Liver (tissue), 9 donors: ENCODE data around the gene TRAFD1. TPM values are rescaled to one million over a fixed set of nuclear protein-coding genes. Genes with fewer than 3 reads are reported as not detected.

Experiments
- DNase-seq: peaks from one replicate; pipeline ENCODE4 v3.0.0-alpha.2; 2017; ENCODE audit warnings: low spot score
- H3K27ac ChIP-seq, 2 donors: one replicate each; pipeline ENCODE4 v1.7.0; 2013; ENCODE audit warnings: inconsistent platforms in 2 of 2, low read length in 2 of 2, control low read depth in 1 of 2, low read depth in 1 of 2, mild to moderate bottlenecking in 1 of 2
- H3K27me3 ChIP-seq, 4 donors: one replicate each; pipeline versions ENCODE4 v1.6.1 to v1.7.0; 2013; ENCODE audit warnings: low read length in 3 of 4, inconsistent platforms in 1 of 4, mild to moderate bottlenecking in 1 of 4, moderate library complexity in 1 of 4; ENCODE audit not compliant: control insufficient read depth in 4 of 4, insufficient read depth in 4 of 4
- H3K36me3 ChIP-seq, 4 donors: one replicate each; pipeline versions ENCODE4 v1.6.1 to v1.7.0; 2013; ENCODE audit warnings: low read length in 3 of 4, mild to moderate bottlenecking in 3 of 4, low read depth in 1 of 4, moderate library complexity in 1 of 4; ENCODE audit not compliant: control insufficient read depth in 4 of 4, insufficient read depth in 3 of 4
- H3K4me1 ChIP-seq, 4 donors: one replicate each; pipeline versions ENCODE4 v1.6.1 to v1.7.0; 2013; ENCODE audit warnings: low read length in 3 of 4, mild to moderate bottlenecking in 3 of 4, moderate library complexity in 1 of 4; ENCODE audit not compliant: control insufficient read depth in 4 of 4, insufficient read depth in 4 of 4
- H3K4me3 ChIP-seq, 3 donors: one replicate each; pipeline versions ENCODE4 v1.6.1 to v1.7.0; 2013; ENCODE audit warnings: low read length in 3 of 3, control low read depth in 1 of 3, low read depth in 1 of 3, mild to moderate bottlenecking in 1 of 3
- H3K9ac ChIP-seq, 2 donors: one replicate each; pipeline ENCODE4 v1.7.0; 2013; ENCODE audit warnings: low read length in 2 of 2, mild to moderate bottlenecking in 2 of 2, moderate library complexity in 2 of 2, control low read depth in 1 of 2, low read depth in 1 of 2
- H3K9me3 ChIP-seq, 4 donors: one replicate each; pipeline versions ENCODE4 v1.6.1 to v1.7.0; 2013; ENCODE audit warnings: low read length in 3 of 4; ENCODE audit not compliant: control insufficient read depth in 4 of 4
- ATF3 ChIP-seq: IDR thresholded peaks from 2 replicates; pipeline ENCODE4 v1.6.1; 2016; ENCODE audit warnings: antibody characterized with exemption
- EGR1 ChIP-seq, 2 donors: IDR thresholded peaks; 2 replicates each; pipeline ENCODE4 v1.6.1; 2016 to 2018; ENCODE audit warnings: antibody characterized with exemption in 2 of 2, low read depth in 2 of 2
- FOXA1 ChIP-seq: IDR thresholded peaks from 2 replicates; pipeline ENCODE4 v1.6.1; 2016; ENCODE audit warnings: antibody characterized with exemption
- FOXA2 ChIP-seq: IDR thresholded peaks from 2 replicates; pipeline ENCODE4 v1.6.1; 2016; ENCODE audit warnings: antibody characterized with exemption
- GABPA ChIP-seq, 2 donors: IDR thresholded peaks in 1 of 2; conservative IDR thresholded peaks in 1 of 2; 2 replicates each; pipeline ENCODE4 v1.6.1; 2016; ENCODE audit warnings: antibody characterized with exemption in 2 of 2, mild to moderate bottlenecking in 1 of 2, moderate library complexity in 1 of 2
- HNF4A ChIP-seq, 2 donors: conservative IDR thresholded peaks; 2 replicates each; pipeline ENCODE4 v1.6.1; 2016; ENCODE audit warnings: antibody characterized with exemption in 2 of 2, mild to moderate bottlenecking in 2 of 2
- HNF4G ChIP-seq: IDR thresholded peaks from 2 replicates; pipeline ENCODE4 v1.6.1; 2016; ENCODE audit warnings: antibody characterized with exemption
- JUND ChIP-seq, 2 donors: IDR thresholded peaks; 2 replicates each; pipeline ENCODE4 v1.6.1; 2016; ENCODE audit warnings: antibody characterized with exemption in 2 of 2
- NR2F2 ChIP-seq: IDR thresholded peaks from 2 replicates; pipeline ENCODE4 v1.6.1; 2016; ENCODE audit warnings: antibody characterized with exemption
- RAD21 ChIP-seq, 2 donors: IDR thresholded peaks; 2 replicates each; pipeline ENCODE4 v1.6.1; 2016; ENCODE audit warnings: antibody characterized with exemption in 2 of 2, mild to moderate bottlenecking in 2 of 2
- RXRA ChIP-seq, 2 donors: IDR thresholded peaks; 2 replicates each; pipeline ENCODE4 v1.6.1; 2017 to 2018; ENCODE audit warnings: antibody characterized with exemption in 2 of 2, mild to moderate bottlenecking in 1 of 2
- SP1 ChIP-seq: IDR thresholded peaks from 2 replicates; pipeline ENCODE4 v1.6.1; 2018; ENCODE audit warnings: antibody characterized with exemption, mild to moderate bottlenecking
- TAF1 ChIP-seq: conservative IDR thresholded peaks from 2 replicates; pipeline ENCODE4 v1.6.1; 2016; ENCODE audit warnings: antibody characterized with exemption, mild to moderate bottlenecking
- YY1 ChIP-seq: IDR thresholded peaks from 2 replicates; pipeline ENCODE4 v1.6.1; 2016; ENCODE audit warnings: antibody characterized with exemption, mild to moderate bottlenecking
- ZBTB33 ChIP-seq: IDR thresholded peaks from 2 replicates; pipeline ENCODE4 v1.6.1; 2016; ENCODE audit warnings: antibody characterized with exemption
- WGBS: extraction: QIAGEN DNeasy Blood & Tissue Kit; methylation state at CpG from one replicate; pipeline ENCODE4 v1.1.7; 2013; 5-methylcytosine and 5-hydroxymethylcytosine counted together
- polyA plus RNA-seq, 2 donors: library from polyadenylated mRNA; stranded (reverse) in 1 of 2; unstranded in 1 of 2; fragments of 200-250 nt in 1 of 2; fragments of >200 nt in 1 of 2; fragmentation: Nextera tagmentation in 1 of 2; extraction: Ambion mirVana in 1 of 2; gene quantifications; one replicate each; pipeline versions ENCODE4 v1.2.1 to v1.2.3, GENCODE V29; 2013 to 2015
- total RNA-seq, 2 donors: library from RNA; depleted of rRNA; stranded (reverse); fragments of >200 nt; gene quantifications; one replicate each; pipeline ENCODE4 v1.2.3, GENCODE V29; 2014
- TF ChIP-seq, protein P1 (sequence below): IDR thresholded peaks from 2 replicates; pipeline ENCODE4 v1.6.1; 2016; ENCODE audit warnings: antibody characterized with exemption, mild to moderate bottlenecking
- TF ChIP-seq, protein P2 (sequence below): IDR thresholded peaks from 2 replicates; pipeline ENCODE4 v1.6.1; 2016; ENCODE audit warnings: antibody characterized with exemption
- donor health status: healthy.
- donor health status: healthy.
- donor health status: healthy.
- donor health status: healthy.
- donor health status: healthy.

Gene TRAFD1
- total and polyA plus RNA-seq, 4 donors, result 7.0 to 19.3 (median 13.2) TPM

DNA sequence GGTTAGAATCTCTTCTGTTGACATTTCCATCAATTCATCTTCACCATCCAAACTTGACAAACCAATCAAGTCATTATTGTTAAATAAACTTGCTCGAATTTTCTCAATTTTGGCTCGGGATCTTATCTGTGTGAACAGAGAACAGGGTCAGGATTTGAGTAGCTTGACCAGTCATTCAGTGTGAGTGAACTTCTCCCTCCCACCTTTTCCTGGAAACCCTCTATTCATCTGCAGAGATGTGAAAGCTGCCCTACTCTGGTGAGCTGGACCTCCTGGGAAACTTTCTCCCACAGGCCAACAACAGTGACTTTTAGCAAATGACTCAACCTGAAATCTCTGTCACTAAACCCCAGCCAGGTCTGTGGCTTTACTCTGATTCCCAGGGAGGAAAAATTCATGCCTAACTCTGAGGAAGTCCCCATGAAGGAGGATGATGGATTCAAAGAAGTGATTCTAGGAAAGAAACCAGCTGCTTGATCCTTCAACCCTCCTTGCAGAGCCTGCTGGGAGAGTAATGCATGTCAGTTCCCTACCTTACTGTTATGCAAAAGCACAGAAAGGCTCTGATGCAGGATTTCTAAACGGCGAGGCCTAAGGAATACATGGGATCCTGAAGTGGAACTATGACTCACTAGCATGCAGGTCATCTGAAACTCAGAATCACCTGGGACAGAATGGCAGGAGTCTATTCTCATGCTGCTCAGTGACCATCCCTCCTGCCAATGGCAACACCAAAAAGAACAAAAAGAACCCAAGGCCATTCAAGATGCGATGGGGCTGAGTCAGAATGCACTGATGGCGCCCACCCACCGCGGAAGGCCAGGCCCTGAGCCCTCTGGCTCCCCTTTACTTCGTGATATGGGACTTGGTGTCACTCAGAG, 58.0 kb downstream of the TRAFD1 start:
- Histone ChIP-seq H3K9ac (no peak overlapping the region), H3K27me3 (no peaks in the 10 kb centered on the region), H3K4me3 (no peak overlapping the region), H3K27ac (no peak overlapping the region), H3K4me1 (peaks cover 0 to 5% (median 3%) of the 10 kb centered on the region in 4 donors), H3K9me3 (no peaks in the 10 kb centered on the region), H3K36me3 (peaks cover 13 to 30% (median 24%) of the 10 kb centered on the region in 4 donors)
- TF ChIP-seq TAF1, result no peak
- TF ChIP-seq RXRA (IDR thresholded peaks at IDR 0.05), result no peak
- TF ChIP-seq HNF4G, result no peak
- TF ChIP-seq, protein P1, sequence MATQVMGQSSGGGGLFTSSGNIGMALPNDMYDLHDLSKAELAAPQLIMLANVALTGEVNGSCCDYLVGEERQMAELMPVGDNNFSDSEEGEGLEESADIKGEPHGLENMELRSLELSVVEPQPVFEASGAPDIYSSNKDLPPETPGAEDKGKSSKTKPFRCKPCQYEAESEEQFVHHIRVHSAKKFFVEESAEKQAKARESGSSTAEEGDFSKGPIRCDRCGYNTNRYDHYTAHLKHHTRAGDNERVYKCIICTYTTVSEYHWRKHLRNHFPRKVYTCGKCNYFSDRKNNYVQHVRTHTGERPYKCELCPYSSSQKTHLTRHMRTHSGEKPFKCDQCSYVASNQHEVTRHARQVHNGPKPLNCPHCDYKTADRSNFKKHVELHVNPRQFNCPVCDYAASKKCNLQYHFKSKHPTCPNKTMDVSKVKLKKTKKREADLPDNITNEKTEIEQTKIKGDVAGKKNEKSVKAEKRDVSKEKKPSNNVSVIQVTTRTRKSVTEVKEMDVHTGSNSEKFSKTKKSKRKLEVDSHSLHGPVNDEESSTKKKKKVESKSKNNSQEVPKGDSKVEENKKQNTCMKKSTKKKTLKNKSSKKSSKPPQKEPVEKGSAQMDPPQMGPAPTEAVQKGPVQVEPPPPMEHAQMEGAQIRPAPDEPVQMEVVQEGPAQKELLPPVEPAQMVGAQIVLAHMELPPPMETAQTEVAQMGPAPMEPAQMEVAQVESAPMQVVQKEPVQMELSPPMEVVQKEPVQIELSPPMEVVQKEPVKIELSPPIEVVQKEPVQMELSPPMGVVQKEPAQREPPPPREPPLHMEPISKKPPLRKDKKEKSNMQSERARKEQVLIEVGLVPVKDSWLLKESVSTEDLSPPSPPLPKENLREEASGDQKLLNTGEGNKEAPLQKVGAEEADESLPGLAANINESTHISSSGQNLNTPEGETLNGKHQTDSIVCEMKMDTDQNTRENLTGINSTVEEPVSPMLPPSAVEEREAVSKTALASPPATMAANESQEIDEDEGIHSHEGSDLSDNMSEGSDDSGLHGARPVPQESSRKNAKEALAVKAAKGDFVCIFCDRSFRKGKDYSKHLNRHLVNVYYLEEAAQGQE, result no peak
- no peak for TF ChIP-seq JUND (IDR thresholded peaks at IDR 0.05)
- TF ChIP-seq ATF3, result no peak
- TF ChIP-seq HNF4A (conservative IDR thresholded peaks at IDR 0.05), result no peak
- TF ChIP-seq FOXA2, result no peak
- no peak for TF ChIP-seq NR2F2
- TF ChIP-seq SP1, result no peak
- no peak for TF ChIP-seq RAD21 (IDR thresholded peaks at IDR 0.05)
- 83% methylated on average over 9 of the region's 9 CpGs for WGBS
- no peak for DNase-seq

DNA sequence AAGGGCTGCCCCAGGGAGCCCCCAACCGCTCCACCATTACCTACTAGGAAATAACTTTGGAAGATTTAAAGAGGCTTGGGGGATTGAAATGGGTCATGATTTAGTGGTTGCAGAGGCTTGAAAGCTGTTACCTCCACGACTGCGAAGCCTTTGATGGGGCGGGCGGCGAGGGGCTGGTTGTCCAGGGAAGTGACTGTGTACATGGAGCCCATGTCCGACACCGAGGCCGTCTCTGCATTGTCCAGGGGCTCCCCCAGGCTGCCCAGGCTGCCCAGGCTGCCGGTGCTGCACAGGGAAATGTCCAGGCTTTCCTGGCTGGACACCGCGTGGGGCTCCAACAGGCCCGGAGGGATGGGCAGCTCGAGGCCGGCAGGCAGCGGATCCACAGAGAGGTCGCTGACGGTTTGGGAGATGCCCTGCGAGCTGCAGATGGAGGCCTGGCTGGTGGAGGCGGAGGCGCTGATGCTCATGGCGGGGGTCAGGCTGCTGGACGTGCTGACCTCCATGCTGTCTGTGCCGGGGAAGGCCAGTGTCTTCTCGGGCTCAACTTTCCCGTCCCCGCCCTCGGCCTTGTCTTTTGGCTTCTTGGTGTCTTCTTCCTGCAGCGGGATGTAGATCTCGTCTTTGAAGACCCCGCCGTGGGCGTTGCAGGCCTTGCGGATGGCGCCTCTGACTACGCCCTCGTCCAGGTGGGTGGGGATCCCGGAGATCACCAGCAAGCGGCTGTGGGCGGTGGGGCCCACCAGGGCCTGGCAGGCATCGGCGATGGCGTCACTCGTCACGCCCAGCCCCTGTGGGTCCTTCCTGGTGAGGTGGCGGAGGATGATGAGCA, 58.9 kb downstream of the TRAFD1 start:
- H3K4me3 ChIP-seq, result no peak overlapping the region
- H3K9ac ChIP-seq, result no peak overlapping the region
- H3K36me3 ChIP-seq, result peaks cover 7 to 27% (median 19%) of the 10 kb centered on the region in 4 donors
- no peak for DNase-seq
- H3K9me3 ChIP-seq, result no peaks in the 10 kb centered on the region
- no peaks in the 10 kb centered on the region for H3K27me3 ChIP-seq
- peaks cover 0 to 5% (median 3%) of the 10 kb centered on the region in 4 donors for H3K4me1 ChIP-seq
- 98% methylated on average over 46 of the region's 46 CpGs for WGBS
- no peak overlapping the region for H3K27ac ChIP-seq
- TF ChIP-seq EGR1 (IDR thresholded peaks at IDR 0.05; ENCODE audit: low read depth in 2 of 2) (no peak), FOXA2 (no peak), HNF4G (no peak), RXRA (IDR thresholded peaks at IDR 0.05) (no peak), FOXA1 (no peak), ATF3 (no peak), JUND (IDR thresholded peaks at IDR 0.05) (no peak), TAF1 (no peak), GABPA (IDR thresholded peaks at IDR 0.05 in 1 of 2, conservative IDR thresholded peaks at IDR 0.05 in 1 of 2) (no peak), YY1 (no peak), SP1 (no peak), HNF4A (conservative IDR thresholded peaks at IDR 0.05) (no peak), NR2F2 (no peak), ZBTB33 (no peak), RAD21 (IDR thresholded peaks at IDR 0.05) (no peak)
- TF ChIP-seq, protein P2, sequence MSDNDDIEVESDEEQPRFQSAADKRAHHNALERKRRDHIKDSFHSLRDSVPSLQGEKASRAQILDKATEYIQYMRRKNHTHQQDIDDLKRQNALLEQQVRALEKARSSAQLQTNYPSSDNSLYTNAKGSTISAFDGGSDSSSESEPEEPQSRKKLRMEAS, result no peak
- TF ChIP-seq, protein P1, result no peak
